Renal cortical epithelial cell (primary cell): ENCODE data around the gene ATP6V0E2. TPM values are rescaled to one million over a fixed set of nuclear protein-coding genes. Genes with fewer than 3 reads are reported as not detected.

Source experiments
- total RNA-seq: library from RNA; depleted of rRNA; stranded (reverse); fragments of >200 nt; gene quantifications from 2 replicates; pipeline ENCODE4 v1.2.3, GENCODE V29; 2014

The ATP6V0E2 gene
- total RNA-seq, 1 donor from 2014 or later = 15.9 TPM

Other genes with a start within 250 kb of the ATP6V0E2 start
- under 0.01 and 3.0 TPM in 2 replicates for gene ZNF467, start 100.4 kb upstream of the ATP6V0E2 start, total RNA-seq
- gene ZNF862, start 35.6 kb upstream of the ATP6V0E2 start, total RNA-seq = 5.7 and 16.4 TPM in 2 replicates